ENCODE measurements around the gene OR6B3.

Gene OR6B3

GRCh38 chr2:240014327-240014726 lies 39.0 kb downstream of the OR6B3 start:
- Histone ChIP-seq H3K4me3 (ENCODE audit: control insufficient read depth in 1 of 7, extremely low read depth in 1 of 7, insufficient read depth in 4 of 7, low read depth in 2 of 7, low read length in 6 of 7) (no peak overlapping the region), H3K9me3 (ENCODE audit: control extremely low read depth in 1 of 5, control insufficient read depth in 4 of 5, insufficient read depth in 2 of 5, low read depth in 1 of 5, low read length in 4 of 5) (no peaks in the 10 kb centered on the region), H3K36me3 (ENCODE audit: control insufficient read depth in 4 of 4, insufficient read depth in 4 of 4, low read length in 3 of 4) (peaks cover 33 to 87% (median 61%) of the 10 kb centered on the region in 4 experiments), H3K4me1 (ENCODE audit: control extremely low read depth in 1 of 4, control insufficient read depth in 4 of 4, insufficient read depth in 4 of 4, low read length in 3 of 4) (no peaks in the 10 kb centered on the region), H3K27ac (ENCODE audit: insufficient read depth in 1 of 2, low read depth in 1 of 2, low read length in 2 of 2, poor library complexity in 1 of 2, severe bottlenecking in 2 of 2) (no peak overlapping the region), H3K27me3 (replicated peaks in 2 of 5; ENCODE audit: control insufficient read depth in 4 of 5, insufficient read depth in 5 of 5, low read length in 4 of 5) (no peaks in the 10 kb centered on the region)
- ChIA-PET POLR2A (no interaction called here), CTCF (no interaction called here)
- whole genome bisulfite sequencing (ENCODE audit: insufficient coverage): 97% methylated on average over 6 of the region's 9 CpGs
- no peak for DNase-seq

GRCh38 chr2:240013343-240013742 lies 40.0 kb downstream of the OR6B3 start:
- Histone ChIP-seq H3K4me3 (ENCODE audit: control insufficient read depth in 1 of 7, extremely low read depth in 1 of 7, insufficient read depth in 4 of 7, low read depth in 2 of 7, low read length in 6 of 7) (no peak overlapping the region), H3K27ac (ENCODE audit: insufficient read depth in 1 of 2, low read depth in 1 of 2, low read length in 2 of 2, poor library complexity in 1 of 2, severe bottlenecking in 2 of 2) (no peak overlapping the region), H3K4me1 (ENCODE audit: control extremely low read depth in 1 of 4, control insufficient read depth in 4 of 4, insufficient read depth in 4 of 4, low read length in 3 of 4) (no peaks in the 10 kb centered on the region), H3K9me3 (ENCODE audit: control extremely low read depth in 1 of 5, control insufficient read depth in 4 of 5, insufficient read depth in 2 of 5, low read depth in 1 of 5, low read length in 4 of 5) (no peaks in the 10 kb centered on the region), H3K27me3 (replicated peaks in 2 of 5; ENCODE audit: control insufficient read depth in 4 of 5, insufficient read depth in 5 of 5, low read length in 4 of 5) (no peaks in the 10 kb centered on the region), H3K36me3 (ENCODE audit: control insufficient read depth in 4 of 4, insufficient read depth in 4 of 4, low read length in 3 of 4) (peaks cover 29 to 88% (median 61%) of the 10 kb centered on the region in 4 experiments)
- 88% methylated on average over 1 of the region's 1 CpG for WGBS (ENCODE audit: insufficient coverage)
- ChIA-PET CTCF (interaction anchor here (1.1 to 1.4 kb wide), 3 partner anchors 8 to 13 kb away, joined by 3 to 5 read pairs (median 4); no protein-coding TSS in a partner anchor), POLR2A (no interaction called here)
- DNase-seq: peak in 2 of 3 donors; percentile 22 to 27

- ChIA-PET CTCF (interaction anchor here (1.3 to 3.6 kb wide), 2 partner anchors 10 to 11 kb away, joined by 4 to 20 read pairs; no protein-coding TSS in a partner anchor), POLR2A (no interaction called here)
- DNase-seq: no peak
- H3K4me3 ChIP-seq (ENCODE audit: control insufficient read depth in 1 of 7, extremely low read depth in 1 of 7, insufficient read depth in 4 of 7, low read depth in 2 of 7, low read length in 6 of 7): no peak overlapping the region
- no peak overlapping the region for H3K27ac ChIP-seq (ENCODE audit: insufficient read depth in 1 of 2, low read depth in 1 of 2, low read length in 2 of 2, poor library complexity in 1 of 2, severe bottlenecking in 2 of 2)
- H3K9me3 ChIP-seq (ENCODE audit: control extremely low read depth in 1 of 5, control insufficient read depth in 4 of 5, insufficient read depth in 2 of 5, low read depth in 1 of 5, low read length in 4 of 5): no peaks in the 10 kb centered on the region
- H3K36me3 ChIP-seq (ENCODE audit: control insufficient read depth in 4 of 4, insufficient read depth in 4 of 4, low read length in 3 of 4): peaks cover 21 to 87% (median 69%) of the 10 kb centered on the region in 4 experiments
- no peaks in the 10 kb centered on the region for H3K4me1 ChIP-seq (ENCODE audit: control extremely low read depth in 1 of 4, control insufficient read depth in 4 of 4, insufficient read depth in 4 of 4, low read length in 3 of 4)
- no peaks in the 10 kb centered on the region for H3K27me3 ChIP-seq (replicated peaks in 2 of 5; ENCODE audit: control insufficient read depth in 4 of 5, insufficient read depth in 5 of 5, low read length in 4 of 5)
- 75% methylated on average over 2 of the region's 7 CpGs for WGBS (ENCODE audit: insufficient coverage)
Measured at GRCh38 chr2:240002983-240003382, 50.3 kb downstream of the OR6B3 start.

DNA sequence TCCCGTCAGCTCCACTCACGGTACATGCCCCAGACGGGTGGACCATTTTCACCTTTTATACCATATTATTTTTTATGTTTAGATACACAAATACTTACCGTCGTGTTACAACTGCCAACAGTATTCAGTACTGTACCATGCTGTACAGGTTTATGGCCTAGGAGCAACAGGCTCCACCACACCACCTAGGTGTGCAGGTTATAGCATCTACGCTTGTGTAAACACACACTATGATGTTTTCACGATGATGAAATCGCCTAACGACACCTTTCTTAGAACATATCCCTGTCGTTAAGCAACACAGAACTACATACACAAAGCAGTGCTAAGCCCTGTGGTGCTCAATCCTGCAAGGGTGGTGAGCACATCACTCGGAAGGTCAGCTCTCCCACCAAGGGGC lies 52.6 kb downstream of the OR6B3 start:
- ChIA-PET CTCF (interaction anchor here (1.0 to 1.4 kb wide), 2 partner anchors 9 to 12 kb away, joined by 3 read pairs; no protein-coding TSS in a partner anchor), POLR2A (no interaction called here)
- no peak for DNase-seq
- 96% methylated on average over 6 of the region's 11 CpGs for WGBS (ENCODE audit: insufficient coverage)
- Histone ChIP-seq H3K27ac (ENCODE audit: insufficient read depth in 1 of 2, low read depth in 1 of 2, low read length in 2 of 2, poor library complexity in 1 of 2, severe bottlenecking in 2 of 2) (no peak overlapping the region), H3K9me3 (ENCODE audit: control extremely low read depth in 1 of 5, control insufficient read depth in 4 of 5, insufficient read depth in 2 of 5, low read depth in 1 of 5, low read length in 4 of 5) (no peaks in the 10 kb centered on the region), H3K27me3 (replicated peaks in 2 of 5; ENCODE audit: control insufficient read depth in 4 of 5, insufficient read depth in 5 of 5, low read length in 4 of 5) (no peaks in the 10 kb centered on the region), H3K36me3 (ENCODE audit: control insufficient read depth in 4 of 4, insufficient read depth in 4 of 4, low read length in 3 of 4) (peaks cover 19 to 71% (median 56%) of the 10 kb centered on the region in 4 experiments), H3K4me1 (ENCODE audit: control extremely low read depth in 1 of 4, control insufficient read depth in 4 of 4, insufficient read depth in 4 of 4, low read length in 3 of 4) (no peaks in the 10 kb centered on the region), H3K4me3 (ENCODE audit: control insufficient read depth in 1 of 7, extremely low read depth in 1 of 7, insufficient read depth in 4 of 7, low read depth in 2 of 7, low read length in 6 of 7) (no peak overlapping the region)

DNA sequence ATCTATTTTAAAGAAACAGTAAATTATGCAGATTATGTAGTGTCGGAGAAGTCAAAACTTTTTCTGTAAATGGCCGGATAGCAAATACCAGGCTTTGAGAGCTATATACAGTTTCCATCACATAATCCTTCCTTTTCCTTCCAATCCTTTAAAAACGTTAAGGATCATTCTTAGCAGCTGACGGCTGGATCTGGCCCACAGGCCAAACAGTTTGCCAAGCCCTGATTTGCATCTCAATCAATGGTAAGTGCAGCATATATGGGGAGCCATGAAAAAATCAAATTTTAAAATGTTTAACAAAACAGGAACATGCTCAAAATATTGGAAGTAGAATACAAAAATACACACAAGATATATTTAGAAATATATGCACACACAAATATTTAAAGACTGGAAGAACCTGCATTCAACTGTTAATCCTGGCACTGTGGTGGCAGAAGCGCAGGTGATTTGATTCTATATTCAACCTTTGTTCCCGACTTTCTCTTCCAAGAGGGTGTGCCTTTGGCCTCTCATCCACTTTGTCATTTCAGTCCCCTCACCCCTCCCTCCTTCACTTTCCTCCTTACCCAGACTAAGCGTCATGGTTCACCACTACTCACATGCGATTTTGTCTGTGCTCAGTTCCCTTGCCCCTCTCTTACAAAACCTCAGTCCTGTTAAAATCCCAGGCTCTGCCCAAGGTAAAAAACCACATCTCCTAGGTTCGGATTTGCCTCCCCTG lies 55.5 kb downstream of the OR6B3 start:
- Histone ChIP-seq H3K36me3 (ENCODE audit: control insufficient read depth in 4 of 4, insufficient read depth in 4 of 4, low read length in 3 of 4) (peaks cover 14 to 59% (median 40%) of the 10 kb centered on the region in 4 experiments), H3K9me3 (ENCODE audit: control extremely low read depth in 1 of 5, control insufficient read depth in 4 of 5, insufficient read depth in 2 of 5, low read depth in 1 of 5, low read length in 4 of 5) (no peaks in the 10 kb centered on the region), H3K4me3 (ENCODE audit: control insufficient read depth in 1 of 7, extremely low read depth in 1 of 7, insufficient read depth in 4 of 7, low read depth in 2 of 7, low read length in 6 of 7) (no peak overlapping the region), H3K27me3 (replicated peaks in 2 of 5; ENCODE audit: control insufficient read depth in 4 of 5, insufficient read depth in 5 of 5, low read length in 4 of 5) (no peaks in the 10 kb centered on the region), H3K4me1 (ENCODE audit: control extremely low read depth in 1 of 4, control insufficient read depth in 4 of 4, insufficient read depth in 4 of 4, low read length in 3 of 4) (no peaks in the 10 kb centered on the region), H3K27ac (ENCODE audit: insufficient read depth in 1 of 2, low read depth in 1 of 2, low read length in 2 of 2, poor library complexity in 1 of 2, severe bottlenecking in 2 of 2) (no peak overlapping the region)
- ChIA-PET CTCF (interaction anchor here (1.0 to 1.4 kb wide), 2 partner anchors 21 to 29 kb away, joined by 3 read pairs; no protein-coding TSS in a partner anchor), POLR2A (no interaction called here)
- DNase-seq: no peak
- 91% methylated on average over 7 of the region's 9 CpGs for WGBS (ENCODE audit: insufficient coverage)

Measured in common myeloid progenitor, CD34-positive (primary cell).